ENCODE results near the gene SKIL. TPM values are rescaled to one million over a fixed set of nuclear protein-coding genes. Genes with fewer than 3 reads are reported as not detected.

Gene SKIL
- polyA plus RNA-seq, 1 donor, result 59.1 TPM

- no peaks in the 10 kb centered on the region for H3K36me3 ChIP-seq (ENCODE audit: control insufficient read depth, insufficient read depth, low read length)
- H3K4me3 ChIP-seq (ENCODE audit: low read length), result no peak overlapping the region
- no peak for DNase-seq
- no peak overlapping the region for H3K27ac ChIP-seq (ENCODE audit: low read length)
- H3K9me3 ChIP-seq (ENCODE audit: control insufficient read depth, low read depth, low read length), result no peaks in the 10 kb centered on the region
- 89% methylated on average over 1 of the region's 2 CpGs for WGBS (ENCODE audit: insufficient coverage, low lambda C conversion rate)
- H3K4me1 ChIP-seq (ENCODE audit: control insufficient read depth, insufficient read depth, low read length), result no peaks in the 10 kb centered on the region
- H3K27me3 ChIP-seq (ENCODE audit: control insufficient read depth, insufficient read depth, low read length), result no peaks in the 10 kb centered on the region
Observed at GRCh38 chr3:170436697-170437096, 79.2 kb downstream of the SKIL start.

GRCh38 chr3:170437176-170437575 is 79.7 kb downstream of the SKIL start:
- Histone ChIP-seq H3K4me1 (ENCODE audit: control insufficient read depth, insufficient read depth, low read length) (no peaks in the 10 kb centered on the region), H3K36me3 (ENCODE audit: control insufficient read depth, insufficient read depth, low read length) (no peaks in the 10 kb centered on the region), H3K27ac (ENCODE audit: low read length) (no peak overlapping the region), H3K27me3 (ENCODE audit: control insufficient read depth, insufficient read depth, low read length) (no peaks in the 10 kb centered on the region), H3K4me3 (ENCODE audit: low read length) (no peak overlapping the region), H3K9me3 (ENCODE audit: control insufficient read depth, low read depth, low read length) (no peaks in the 10 kb centered on the region)
- no CpG with 5 or more reads among the region's 4 CpGs for WGBS (ENCODE audit: insufficient coverage, low lambda C conversion rate)
- no peak for DNase-seq

GRCh38 chr3:170437696-170438407 is 80.3 kb downstream of the SKIL start:
- H3K4me1 ChIP-seq (ENCODE audit: control insufficient read depth, insufficient read depth, low read length), result no peaks in the 10 kb centered on the region
- H3K9me3 ChIP-seq (ENCODE audit: control insufficient read depth, low read depth, low read length), result no peaks in the 10 kb centered on the region
- WGBS (ENCODE audit: insufficient coverage, low lambda C conversion rate), result no CpG with 5 or more reads among the region's 10 CpGs
- no peak for DNase-seq
- H3K27me3 ChIP-seq (ENCODE audit: control insufficient read depth, insufficient read depth, low read length), result no peaks in the 10 kb centered on the region
- no peaks in the 10 kb centered on the region for H3K36me3 ChIP-seq (ENCODE audit: control insufficient read depth, insufficient read depth, low read length)
- no peak overlapping the region for H3K4me3 ChIP-seq (ENCODE audit: low read length)
- H3K27ac ChIP-seq (ENCODE audit: low read length), result no peak overlapping the region

GRCh38 chr3:170438836-170439235 is 81.3 kb downstream of the SKIL start:
- H3K27me3 ChIP-seq (ENCODE audit: control insufficient read depth, insufficient read depth, low read length), result no peaks in the 10 kb centered on the region
- no peaks in the 10 kb centered on the region for H3K4me1 ChIP-seq (ENCODE audit: control insufficient read depth, insufficient read depth, low read length)
- no peak overlapping the region for H3K4me3 ChIP-seq (ENCODE audit: low read length)
- no peaks in the 10 kb centered on the region for H3K36me3 ChIP-seq (ENCODE audit: control insufficient read depth, insufficient read depth, low read length)
- H3K27ac ChIP-seq (ENCODE audit: low read length), result no peak overlapping the region
- WGBS (ENCODE audit: insufficient coverage, low lambda C conversion rate), result 100% methylated on average over 1 of the region's 1 CpG
- DNase-seq, result no peak
- H3K9me3 ChIP-seq (ENCODE audit: control insufficient read depth, low read depth, low read length), result no peaks in the 10 kb centered on the region

- no peaks in the 10 kb centered on the region for H3K27me3 ChIP-seq (ENCODE audit: control insufficient read depth, insufficient read depth, low read length)
- DNase-seq, result no peak
- WGBS (ENCODE audit: insufficient coverage, low lambda C conversion rate), result 100% methylated on average over 2 of the region's 2 CpGs
- no peaks in the 10 kb centered on the region for H3K4me1 ChIP-seq (ENCODE audit: control insufficient read depth, insufficient read depth, low read length)
- no peak overlapping the region for H3K4me3 ChIP-seq (ENCODE audit: low read length)
- no peaks in the 10 kb centered on the region for H3K9me3 ChIP-seq (ENCODE audit: control insufficient read depth, low read depth, low read length)
- H3K36me3 ChIP-seq (ENCODE audit: control insufficient read depth, insufficient read depth, low read length), result no peaks in the 10 kb centered on the region
- H3K27ac ChIP-seq (ENCODE audit: low read length), result no peak overlapping the region
Observed at GRCh38 chr3:170440344-170440743, 82.8 kb downstream of the SKIL start.

- no CpG with 5 or more reads among the region's 4 CpGs for WGBS (ENCODE audit: insufficient coverage, low lambda C conversion rate)
- H3K27ac ChIP-seq (ENCODE audit: low read length), result no peak overlapping the region
- DNase-seq, result no peak
- no peaks in the 10 kb centered on the region for H3K36me3 ChIP-seq (ENCODE audit: control insufficient read depth, insufficient read depth, low read length)
- no peaks in the 10 kb centered on the region for H3K9me3 ChIP-seq (ENCODE audit: control insufficient read depth, low read depth, low read length)
- no peaks in the 10 kb centered on the region for H3K4me1 ChIP-seq (ENCODE audit: control insufficient read depth, insufficient read depth, low read length)
- H3K27me3 ChIP-seq (ENCODE audit: control insufficient read depth, insufficient read depth, low read length), result no peaks in the 10 kb centered on the region
- no peak overlapping the region for H3K4me3 ChIP-seq (ENCODE audit: low read length)
Observed at GRCh38 chr3:170441412-170441811, 83.9 kb downstream of the SKIL start.

- no peak overlapping the region for H3K4me3 ChIP-seq (ENCODE audit: low read length)
- no peak overlapping the region for H3K27ac ChIP-seq (ENCODE audit: low read length)
- no peaks in the 10 kb centered on the region for H3K4me1 ChIP-seq (ENCODE audit: control insufficient read depth, insufficient read depth, low read length)
- H3K9me3 ChIP-seq (ENCODE audit: control insufficient read depth, low read depth, low read length), result no peaks in the 10 kb centered on the region
- H3K27me3 ChIP-seq (ENCODE audit: control insufficient read depth, insufficient read depth, low read length), result no peaks in the 10 kb centered on the region
- H3K36me3 ChIP-seq (ENCODE audit: control insufficient read depth, insufficient read depth, low read length), result no peaks in the 10 kb centered on the region
- DNase-seq, result no peak
Observed at GRCh38 chr3:170442947-170443346, 85.4 kb downstream of the SKIL start.

GRCh38 chr3:170443457-170443856 is 85.9 kb downstream of the SKIL start:
- H3K9me3 ChIP-seq (ENCODE audit: control insufficient read depth, low read depth, low read length), result no peaks in the 10 kb centered on the region
- no peaks in the 10 kb centered on the region for H3K27me3 ChIP-seq (ENCODE audit: control insufficient read depth, insufficient read depth, low read length)
- H3K27ac ChIP-seq (ENCODE audit: low read length), result no peak overlapping the region
- H3K36me3 ChIP-seq (ENCODE audit: control insufficient read depth, insufficient read depth, low read length), result no peaks in the 10 kb centered on the region
- no peaks in the 10 kb centered on the region for H3K4me1 ChIP-seq (ENCODE audit: control insufficient read depth, insufficient read depth, low read length)
- no peak for DNase-seq
- H3K4me3 ChIP-seq (ENCODE audit: low read length), result no peak overlapping the region

Other genes starting within 250 kb of the SKIL start
- gene PHC3, start 176.0 kb upstream of the SKIL start, polyA plus RNA-seq, result 26.6 TPM
- 30.1 TPM for gene PRKCI, start 135.3 kb upstream of the SKIL start, polyA plus RNA-seq
- 5.0 TPM for gene CLDN11, start 61.2 kb downstream of the SKIL start, polyA plus RNA-seq
- 3.2 TPM for gene SLC7A14, start 228.4 kb downstream of the SKIL start, polyA plus RNA-seq